GM19193 (cell line): ENCODE data around the gene HS6ST2.

Experiments
- POLR2A ChIP-seq: IDR thresholded peaks from 4 replicates; pipeline ENCODE4 v1.6.1; 2011; ENCODE audit not compliant: insufficient read depth, insufficient read length; ENCODE audit errors: extremely low read depth

Gene HS6ST2

GRCh38 chrX:132877954-132878536 lies 80.4 kb downstream of the HS6ST2 start:
- no peak for TF ChIP-seq POLR2A

- no peak for TF ChIP-seq POLR2A
Measured at GRCh38 chrX:132876523-132877338, 81.7 kb downstream of the HS6ST2 start.

DNA sequence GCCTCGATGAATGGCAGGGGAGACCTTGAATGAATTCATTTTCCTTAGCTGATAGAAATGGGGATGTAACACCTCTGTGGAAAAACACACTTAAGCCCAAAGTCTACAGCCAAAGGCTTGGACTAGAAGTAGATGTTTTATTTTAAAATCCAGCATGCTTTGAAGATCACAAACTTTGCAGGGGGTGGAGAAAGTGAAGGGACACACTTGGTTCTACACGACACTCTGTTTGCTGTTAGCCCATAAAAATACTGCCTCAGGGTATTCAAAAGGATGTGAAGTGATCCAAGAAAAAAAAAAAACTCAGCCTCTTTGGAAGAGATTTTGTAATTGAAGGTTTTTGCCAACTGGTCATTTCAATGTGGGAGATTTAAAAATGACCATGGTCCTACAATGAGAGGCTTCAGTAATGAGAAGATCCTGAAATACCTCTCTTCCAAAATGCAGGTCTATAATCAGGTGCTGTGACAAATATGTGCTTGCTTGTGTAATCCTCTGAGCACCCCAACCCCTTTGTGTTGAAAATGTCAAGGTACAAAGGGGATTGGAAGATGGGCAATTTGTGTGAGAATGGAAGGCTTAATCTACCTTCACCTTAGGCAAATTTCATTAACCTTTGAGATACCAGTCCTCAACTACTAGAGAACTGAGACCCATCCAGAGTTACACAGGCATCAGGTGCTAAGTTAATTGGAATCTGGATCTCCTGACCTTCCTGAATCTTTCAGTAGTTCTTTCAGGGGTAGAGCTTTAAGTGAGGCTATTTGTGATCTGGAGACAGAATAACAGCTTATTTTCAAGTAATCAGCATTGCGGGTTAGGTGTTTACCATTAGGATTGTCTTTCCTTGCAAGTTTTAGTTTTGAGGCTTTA lies 82.5 kb downstream of the HS6ST2 start:
- no peak for TF ChIP-seq POLR2A

- TF ChIP-seq POLR2A = no peak
Measured at GRCh38 chrX:132862562-132862961, 95.9 kb downstream of the HS6ST2 start.

GRCh38 chrX:132861076-132861475 lies 97.4 kb downstream of the HS6ST2 start:
- TF ChIP-seq POLR2A = no peak

- no peak for TF ChIP-seq POLR2A
Measured at GRCh38 chrX:132860200-132860599, 98.2 kb downstream of the HS6ST2 start.

- TF ChIP-seq POLR2A = no peak
Measured at GRCh38 chrX:132858018-132858417, 100.4 kb downstream of the HS6ST2 start.

- no peak for TF ChIP-seq POLR2A
Measured at GRCh38 chrX:132855780-132856341, 102.6 kb downstream of the HS6ST2 start.

DNA sequence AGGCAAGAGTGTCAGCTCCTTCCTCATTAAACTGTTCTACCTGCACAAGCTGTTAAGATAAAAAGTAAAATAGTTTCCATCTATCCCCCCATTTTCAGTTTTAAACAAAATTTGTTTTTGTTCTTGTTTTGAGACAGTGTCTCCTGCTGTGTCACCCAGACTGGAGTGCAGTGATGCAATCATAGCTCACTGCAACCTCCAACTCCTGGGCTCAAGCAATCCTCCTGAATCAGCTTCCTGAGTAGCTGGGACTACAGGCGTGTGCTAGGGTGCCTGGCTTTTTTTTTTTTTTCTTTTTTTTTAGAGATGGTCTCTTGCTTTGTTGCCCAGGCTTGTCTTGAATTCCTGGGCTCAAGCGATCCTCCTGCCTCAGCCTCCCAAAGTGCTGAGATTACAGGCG lies 105.4 kb downstream of the HS6ST2 start:
- no peak for TF ChIP-seq POLR2A

DNA sequence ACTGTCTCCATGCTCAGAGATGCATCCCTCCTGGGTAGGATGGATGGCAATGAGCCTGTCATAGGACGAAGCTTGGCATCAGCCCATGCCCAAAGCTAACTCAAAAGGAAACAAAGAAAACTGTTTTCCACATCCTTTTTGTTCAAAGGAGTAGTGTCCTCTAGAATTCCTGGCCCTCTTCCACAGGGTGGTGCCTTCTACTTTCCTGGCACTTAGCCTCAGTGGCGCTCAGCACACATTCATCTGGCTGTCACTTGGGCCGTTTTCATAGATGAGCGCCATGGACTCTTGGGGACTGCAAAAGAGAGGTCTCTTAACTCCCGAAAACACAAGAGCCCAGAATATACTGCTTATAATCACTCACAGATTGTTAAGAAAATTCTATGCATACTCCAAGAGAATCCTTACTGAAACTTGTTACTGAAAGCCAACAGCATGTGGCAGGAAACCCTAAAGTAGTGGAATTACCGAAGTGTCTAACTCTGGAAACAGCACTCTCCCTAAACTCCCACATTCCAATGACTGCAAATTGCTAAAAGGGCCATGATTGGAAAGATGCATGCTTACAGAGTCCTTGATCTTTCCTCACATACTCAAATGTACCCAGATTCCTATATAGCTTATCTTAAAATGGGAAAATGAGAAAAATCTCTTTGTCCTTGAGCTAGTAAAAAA lies 110.0 kb downstream of the HS6ST2 start:
- TF ChIP-seq POLR2A = no peak

- TF ChIP-seq POLR2A = no peak
Measured at GRCh38 chrX:132843363-132843762, 115.1 kb downstream of the HS6ST2 start.

- no peak for TF ChIP-seq POLR2A
Measured at GRCh38 chrX:132842460-132843238, 115.8 kb downstream of the HS6ST2 start.

DNA sequence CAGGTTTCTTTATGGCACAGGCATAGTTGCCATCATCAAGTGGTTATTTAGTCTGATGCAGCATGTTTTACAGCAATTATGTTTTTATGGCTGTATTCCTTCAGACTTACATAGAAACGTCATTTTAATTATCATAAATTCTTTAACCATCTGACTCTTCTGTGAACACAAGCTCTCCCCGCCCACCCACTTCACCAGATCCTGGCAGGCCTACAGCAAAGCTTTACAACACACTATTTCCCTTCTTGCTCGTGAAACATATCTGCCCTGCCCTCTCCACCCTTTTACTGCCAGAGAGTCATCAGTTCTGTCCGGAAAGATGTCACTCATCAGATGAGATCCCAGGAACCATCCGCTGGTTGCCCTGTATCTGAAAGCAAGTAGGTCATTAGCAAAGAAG lies 120.5 kb downstream of the HS6ST2 start:
- TF ChIP-seq POLR2A = no peak

DNA sequence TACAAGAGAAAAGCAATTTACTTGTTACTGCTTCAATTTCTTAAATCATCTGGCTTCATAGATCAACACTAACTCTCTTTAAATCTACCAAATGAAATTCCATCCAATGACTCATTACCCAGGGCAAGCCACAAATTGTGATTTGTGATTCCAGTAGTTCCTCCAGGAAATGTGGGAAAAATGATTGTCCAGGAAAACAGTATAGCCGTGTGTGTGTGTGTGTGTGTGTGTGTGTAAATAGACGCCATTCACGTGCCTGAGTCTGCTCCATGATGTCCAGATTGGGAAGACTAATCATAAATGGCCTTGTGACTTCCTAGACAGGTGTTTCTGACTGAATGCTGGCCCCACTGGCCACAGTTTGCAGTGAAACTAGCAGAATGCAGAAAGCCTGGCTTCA lies 121.3 kb downstream of the HS6ST2 start:
- TF ChIP-seq POLR2A = no peak
